ENCODE results near the gene ZFP36L1.

Gene ZFP36L1

DNA sequence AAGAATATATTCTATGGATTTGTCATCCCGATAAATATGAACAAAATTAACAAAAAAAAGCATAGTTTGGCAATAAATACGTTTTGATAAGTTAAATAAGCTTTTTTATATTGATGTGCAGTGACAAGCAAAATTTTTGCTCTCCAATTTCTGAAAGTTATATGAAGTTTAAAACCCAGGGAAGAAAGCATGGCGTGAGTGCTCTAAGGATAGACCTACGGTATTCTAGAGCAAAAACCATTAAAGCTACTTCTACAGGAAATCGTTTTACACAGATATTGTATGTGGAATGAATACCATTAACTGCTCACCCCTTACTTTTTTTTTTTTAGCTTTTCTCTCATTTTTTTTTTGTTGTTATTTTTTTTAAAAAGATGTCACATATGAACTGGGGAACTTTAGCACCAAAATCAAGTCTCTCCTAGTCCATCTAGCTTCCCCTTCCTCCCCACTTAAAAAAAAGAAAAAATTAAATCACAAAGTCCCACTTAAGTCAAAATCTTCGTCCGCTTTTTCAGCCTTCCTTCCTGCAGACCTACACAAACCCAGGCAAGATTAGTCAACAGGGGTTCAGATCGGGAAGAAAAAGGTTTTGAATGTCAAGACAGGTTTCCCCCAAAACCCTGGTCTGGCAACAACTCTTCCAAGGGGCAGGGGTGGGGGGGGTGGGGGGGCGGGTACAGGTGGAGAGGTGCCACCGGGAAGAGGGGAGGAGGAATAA lies 4.4 kb downstream of the ZFP36L1 start:
- no peak overlapping the region for H3K9ac ChIP-seq (ENCODE audit: low read depth, low read length)
- H3K9me3 ChIP-seq (ENCODE audit: insufficient read depth, low read length, severe bottlenecking) = no peaks in the 10 kb centered on the region
- H4K20me1 ChIP-seq (ENCODE audit: insufficient read depth, low read length) = peaks cover 16% of the 10 kb centered on the region
- TF ChIP-seq, protein P1, sequence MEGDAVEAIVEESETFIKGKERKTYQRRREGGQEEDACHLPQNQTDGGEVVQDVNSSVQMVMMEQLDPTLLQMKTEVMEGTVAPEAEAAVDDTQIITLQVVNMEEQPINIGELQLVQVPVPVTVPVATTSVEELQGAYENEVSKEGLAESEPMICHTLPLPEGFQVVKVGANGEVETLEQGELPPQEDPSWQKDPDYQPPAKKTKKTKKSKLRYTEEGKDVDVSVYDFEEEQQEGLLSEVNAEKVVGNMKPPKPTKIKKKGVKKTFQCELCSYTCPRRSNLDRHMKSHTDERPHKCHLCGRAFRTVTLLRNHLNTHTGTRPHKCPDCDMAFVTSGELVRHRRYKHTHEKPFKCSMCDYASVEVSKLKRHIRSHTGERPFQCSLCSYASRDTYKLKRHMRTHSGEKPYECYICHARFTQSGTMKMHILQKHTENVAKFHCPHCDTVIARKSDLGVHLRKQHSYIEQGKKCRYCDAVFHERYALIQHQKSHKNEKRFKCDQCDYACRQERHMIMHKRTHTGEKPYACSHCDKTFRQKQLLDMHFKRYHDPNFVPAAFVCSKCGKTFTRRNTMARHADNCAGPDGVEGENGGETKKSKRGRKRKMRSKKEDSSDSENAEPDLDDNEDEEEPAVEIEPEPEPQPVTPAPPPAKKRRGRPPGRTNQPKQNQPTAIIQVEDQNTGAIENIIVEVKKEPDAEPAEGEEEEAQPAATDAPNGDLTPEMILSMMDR (IDR thresholded peaks at IDR 0.05; ENCODE audit: borderline replicate concordance, extremely low read depth, low read length, poor library complexity, severe bottlenecking) = no peak
- H3K27ac ChIP-seq (ENCODE audit: low read length) = no peak overlapping the region
- H3K4me3 ChIP-seq (ENCODE audit: low read depth in 1 of 2, low read length in 2 of 2) = no peak overlapping the region
- peaks cover 31% of the 10 kb centered on the region for H3K4me1 ChIP-seq (ENCODE audit: insufficient read depth, low read length)
- ATAC-seq (ENCODE audit: insufficient read depth, low read depth) (no peak), DNase-seq (no peak)
- H3K79me2 ChIP-seq (ENCODE audit: insufficient read depth, low read length) = peaks cover 32% of the 10 kb centered on the region
- H3K36me3 ChIP-seq (ENCODE audit: insufficient read depth, low read length) = peaks cover 20% of the 10 kb centered on the region
- no peaks in the 10 kb centered on the region for H3K27me3 ChIP-seq (ENCODE audit: insufficient read depth, low read length, poor library complexity)
- no peak overlapping the region for H2AFZ ChIP-seq (ENCODE audit: low read depth, low read length)
- no peak overlapping the region for H3K4me2 ChIP-seq (ENCODE audit: insufficient read depth, low read length)

DNA sequence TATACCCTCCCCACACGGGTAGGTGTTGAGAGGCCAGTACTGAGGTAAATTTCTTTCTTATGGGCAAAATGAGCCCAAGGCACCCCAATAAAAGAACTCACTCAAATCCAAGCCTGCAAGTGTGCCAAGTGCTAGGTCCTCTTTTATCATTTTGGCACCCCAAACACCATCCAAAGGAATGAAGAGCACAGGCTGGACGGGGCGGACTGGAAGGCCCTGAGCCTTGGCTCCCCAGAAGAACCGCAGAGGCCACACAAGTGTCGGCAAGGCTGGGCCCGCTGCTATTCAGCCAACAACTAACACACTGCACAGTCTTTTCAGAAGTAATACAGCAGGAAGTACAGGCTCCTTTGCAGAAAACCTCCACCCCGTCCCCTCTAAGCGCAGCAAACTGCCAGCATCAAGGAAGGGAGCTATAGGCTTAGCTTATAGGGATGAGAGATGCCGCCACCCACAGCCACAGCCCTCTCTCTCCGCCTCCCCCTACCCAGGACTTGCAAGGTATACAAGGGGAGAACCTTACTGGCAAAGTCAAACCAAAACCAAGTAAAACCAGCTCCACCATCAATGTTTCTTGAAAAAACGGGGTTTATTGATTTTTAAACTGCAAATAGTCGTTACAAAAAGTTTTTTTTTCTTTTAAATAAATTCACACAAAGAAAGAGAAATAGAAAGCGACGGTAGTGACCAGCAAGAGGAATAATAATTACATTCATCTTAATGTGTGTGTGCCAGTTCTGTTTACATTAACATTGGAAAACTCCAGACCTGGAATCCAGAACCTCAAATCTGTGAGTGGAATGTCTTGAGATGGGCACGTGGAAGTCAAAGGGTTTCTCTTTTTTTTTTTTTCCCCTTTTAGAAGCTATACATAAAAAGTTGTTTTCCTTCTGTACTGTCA lies 5.5 kb downstream of the ZFP36L1 start:
- Histone ChIP-seq H3K79me2 (ENCODE audit: insufficient read depth, low read length) (peaks cover 26% of the 10 kb centered on the region), H3K9ac (ENCODE audit: low read depth, low read length) (no peak overlapping the region), H4K20me1 (ENCODE audit: insufficient read depth, low read length) (peaks cover 16% of the 10 kb centered on the region), H3K9me3 (ENCODE audit: insufficient read depth, low read length, severe bottlenecking) (no peaks in the 10 kb centered on the region), H3K36me3 (ENCODE audit: insufficient read depth, low read length) (peaks cover 20% of the 10 kb centered on the region), H2AFZ (ENCODE audit: low read depth, low read length) (no peak overlapping the region), H3K4me3 (ENCODE audit: low read depth in 1 of 2, low read length in 2 of 2) (no peak overlapping the region), H3K4me2 (ENCODE audit: insufficient read depth, low read length) (no peak overlapping the region), H3K4me1 (ENCODE audit: insufficient read depth, low read length) (peaks cover 30% of the 10 kb centered on the region), H3K27ac (ENCODE audit: low read length) (no peak overlapping the region), H3K27me3 (ENCODE audit: insufficient read depth, low read length, poor library complexity) (no peaks in the 10 kb centered on the region)
- no peak for DNase-seq
- peak; percentile 19; the same call in 1 of the 3 replicates for ATAC-seq (ENCODE audit: insufficient read depth, low read depth)
- no peak for TF ChIP-seq EZH2 (IDR thresholded peaks at IDR 0.05; ENCODE audit: borderline replicate concordance, low read depth, low read length, severe bottlenecking)
- TF ChIP-seq, protein P1 (IDR thresholded peaks at IDR 0.05; ENCODE audit: borderline replicate concordance, extremely low read depth, low read length, poor library complexity, severe bottlenecking) = no peak

GRCh38 chr14:68786491-68787091 lies 6.3 kb downstream of the ZFP36L1 start:
- no peak overlapping the region for H3K27ac ChIP-seq (ENCODE audit: low read length)
- H3K27me3 ChIP-seq (ENCODE audit: insufficient read depth, low read length, poor library complexity) = no peaks in the 10 kb centered on the region
- ATAC-seq (ENCODE audit: insufficient read depth, low read depth) (no peak), DNase-seq (no peak)
- no peak overlapping the region for H3K4me3 ChIP-seq (ENCODE audit: low read depth in 1 of 2, low read length in 2 of 2)
- H3K4me1 ChIP-seq (ENCODE audit: insufficient read depth, low read length) = peaks cover 30% of the 10 kb centered on the region
- peaks cover 18% of the 10 kb centered on the region for H3K79me2 ChIP-seq (ENCODE audit: insufficient read depth, low read length)
- H3K9ac ChIP-seq (ENCODE audit: low read depth, low read length) = no peak overlapping the region
- H4K20me1 ChIP-seq (ENCODE audit: insufficient read depth, low read length) = peaks cover 15% of the 10 kb centered on the region
- no peak for TF ChIP-seq EZH2 (IDR thresholded peaks at IDR 0.05; ENCODE audit: borderline replicate concordance, low read depth, low read length, severe bottlenecking)
- TF ChIP-seq, protein P1 (IDR thresholded peaks at IDR 0.05; ENCODE audit: borderline replicate concordance, extremely low read depth, low read length, poor library complexity, severe bottlenecking) = no peak
- H3K4me2 ChIP-seq (ENCODE audit: insufficient read depth, low read length) = no peak overlapping the region
- H3K36me3 ChIP-seq (ENCODE audit: insufficient read depth, low read length) = peaks cover 20% of the 10 kb centered on the region
- H2AFZ ChIP-seq (ENCODE audit: low read depth, low read length) = no peak overlapping the region
- H3K9me3 ChIP-seq (ENCODE audit: insufficient read depth, low read length, severe bottlenecking) = no peaks in the 10 kb centered on the region
